ENCODE data around the gene KDM8.

KDM8 gene

DNA sequence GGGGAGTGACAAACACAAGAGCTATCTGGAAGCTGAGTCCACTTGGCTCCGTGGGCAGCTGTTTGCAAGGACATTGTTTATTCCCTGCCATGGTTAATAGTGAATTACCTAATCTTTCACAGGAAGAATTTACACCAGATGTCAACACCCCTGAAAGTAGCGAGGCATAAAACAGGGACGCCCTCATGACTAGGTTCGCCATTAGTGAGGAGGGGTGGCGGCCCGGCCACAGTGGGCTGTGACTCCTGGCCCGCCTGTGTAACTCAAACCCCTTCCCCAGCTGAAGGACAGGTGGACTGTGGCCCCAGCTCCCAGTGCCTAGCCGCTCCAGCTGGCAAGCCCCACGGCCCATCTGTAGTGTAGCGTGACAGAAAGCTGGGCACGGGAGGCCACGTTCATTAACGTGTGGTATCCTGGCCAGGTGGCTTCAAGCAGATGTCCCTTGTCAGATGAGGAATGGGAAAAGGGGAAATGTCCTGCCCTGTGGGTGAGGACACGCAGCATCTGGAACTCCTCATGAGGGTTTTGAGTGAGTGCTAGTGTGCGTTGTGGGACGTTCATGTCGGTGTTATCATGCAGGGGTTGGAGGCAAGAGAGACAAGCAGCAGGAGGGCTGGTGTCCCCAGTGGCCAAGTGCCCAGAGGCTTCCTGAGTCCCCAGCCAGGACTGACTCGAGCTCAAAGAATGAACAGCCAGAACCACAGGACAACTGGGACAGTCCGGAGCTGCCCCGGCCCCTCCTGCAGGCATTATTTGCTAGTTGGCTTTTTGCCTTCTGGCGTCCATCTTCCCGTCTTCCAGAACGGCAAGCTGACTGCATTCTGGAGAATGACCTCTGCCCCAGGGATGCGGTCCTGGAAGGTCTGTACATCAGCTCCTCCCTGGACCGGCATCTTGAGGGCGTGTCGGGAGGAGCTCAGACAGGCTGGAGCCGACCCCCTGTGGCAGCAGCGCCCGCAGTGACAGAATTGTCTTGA, 19.2 kb downstream of the KDM8 start:
- Histone ChIP-seq H3K27ac (no peak overlapping the region), H3K4me3 (ENCODE audit: low read depth, low read length) (no peak overlapping the region), H3K36me3 (replicated peaks) (peaks cover 3% of the 10 kb centered on the region), H3K27me3 (replicated peaks) (no peaks in the 10 kb centered on the region)
- no peak for DNase-seq
- TF ChIP-seq, protein P1, sequence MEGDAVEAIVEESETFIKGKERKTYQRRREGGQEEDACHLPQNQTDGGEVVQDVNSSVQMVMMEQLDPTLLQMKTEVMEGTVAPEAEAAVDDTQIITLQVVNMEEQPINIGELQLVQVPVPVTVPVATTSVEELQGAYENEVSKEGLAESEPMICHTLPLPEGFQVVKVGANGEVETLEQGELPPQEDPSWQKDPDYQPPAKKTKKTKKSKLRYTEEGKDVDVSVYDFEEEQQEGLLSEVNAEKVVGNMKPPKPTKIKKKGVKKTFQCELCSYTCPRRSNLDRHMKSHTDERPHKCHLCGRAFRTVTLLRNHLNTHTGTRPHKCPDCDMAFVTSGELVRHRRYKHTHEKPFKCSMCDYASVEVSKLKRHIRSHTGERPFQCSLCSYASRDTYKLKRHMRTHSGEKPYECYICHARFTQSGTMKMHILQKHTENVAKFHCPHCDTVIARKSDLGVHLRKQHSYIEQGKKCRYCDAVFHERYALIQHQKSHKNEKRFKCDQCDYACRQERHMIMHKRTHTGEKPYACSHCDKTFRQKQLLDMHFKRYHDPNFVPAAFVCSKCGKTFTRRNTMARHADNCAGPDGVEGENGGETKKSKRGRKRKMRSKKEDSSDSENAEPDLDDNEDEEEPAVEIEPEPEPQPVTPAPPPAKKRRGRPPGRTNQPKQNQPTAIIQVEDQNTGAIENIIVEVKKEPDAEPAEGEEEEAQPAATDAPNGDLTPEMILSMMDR (IDR thresholded peaks at IDR 0.05; ENCODE audit: low read depth, low read length, missing control alignments) = no peak
- in situ Hi-C loops (cut with HindIII; ENCODE audit: low pct_ligation_motif_present, low sequenced_read_pairs) = no loop called here

DNA sequence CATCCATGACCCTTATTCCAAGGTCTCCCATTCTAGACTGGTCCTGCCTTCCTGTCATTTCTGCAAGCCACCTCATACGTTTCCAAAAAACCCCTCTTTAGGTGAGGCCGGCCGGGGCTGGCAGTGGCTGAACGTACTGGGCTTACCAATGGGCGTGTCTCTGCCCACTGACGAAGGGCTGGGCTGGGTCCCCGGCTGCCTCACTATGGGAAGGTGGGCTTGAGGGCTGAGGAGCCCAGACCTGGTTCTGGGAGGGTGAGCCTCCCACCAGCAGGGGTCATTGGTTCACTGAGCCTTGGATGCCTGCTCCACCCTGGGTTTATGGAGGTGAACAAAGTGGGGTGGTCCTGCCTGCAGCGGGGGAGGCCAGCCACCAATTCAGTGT, 19.9 kb downstream of the KDM8 start:
- Histone ChIP-seq H3K27ac (no peak overlapping the region), H3K27me3 (replicated peaks) (no peaks in the 10 kb centered on the region), H3K4me3 (ENCODE audit: low read depth, low read length) (no peak overlapping the region), H3K36me3 (replicated peaks) (peaks cover 3% of the 10 kb centered on the region)
- in situ Hi-C loops (cut with HindIII; ENCODE audit: low pct_ligation_motif_present, low sequenced_read_pairs) = no loop called here
- no peak for DNase-seq
- TF ChIP-seq, protein P1 (IDR thresholded peaks at IDR 0.05; ENCODE audit: low read depth, low read length, missing control alignments) = peak; percentile 31

DNA sequence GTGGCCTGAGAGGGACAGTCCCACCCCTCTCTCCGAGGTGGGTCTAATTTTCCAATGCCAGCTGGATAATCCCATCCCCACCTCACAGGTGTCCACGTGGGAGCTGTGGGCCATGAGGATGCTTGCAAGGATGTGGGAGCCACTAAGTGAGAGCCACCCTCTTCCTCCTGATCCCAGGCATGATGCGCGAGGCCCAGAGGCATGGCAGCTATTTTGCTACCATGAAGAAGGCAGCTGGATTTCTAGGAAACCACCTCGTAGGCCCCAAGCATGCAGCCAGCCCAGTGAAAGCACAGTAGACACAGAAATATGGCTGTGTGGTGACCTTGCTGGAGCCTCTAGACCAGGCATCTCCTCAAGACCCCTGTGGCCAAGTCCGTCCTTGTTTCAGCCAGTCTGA, 20.4 kb downstream of the KDM8 start:
- no peak overlapping the region for H3K27ac ChIP-seq
- H3K27me3 ChIP-seq (replicated peaks) = no peaks in the 10 kb centered on the region
- TF ChIP-seq, protein P1 (IDR thresholded peaks at IDR 0.05; ENCODE audit: low read depth, low read length, missing control alignments) = no peak
- peaks cover 3% of the 10 kb centered on the region for H3K36me3 ChIP-seq (replicated peaks)
- DNase-seq = no peak
- in situ Hi-C loops (cut with HindIII; ENCODE audit: low pct_ligation_motif_present, low sequenced_read_pairs) = no loop called here
- H3K4me3 ChIP-seq (ENCODE audit: low read depth, low read length) = no peak overlapping the region

DNA sequence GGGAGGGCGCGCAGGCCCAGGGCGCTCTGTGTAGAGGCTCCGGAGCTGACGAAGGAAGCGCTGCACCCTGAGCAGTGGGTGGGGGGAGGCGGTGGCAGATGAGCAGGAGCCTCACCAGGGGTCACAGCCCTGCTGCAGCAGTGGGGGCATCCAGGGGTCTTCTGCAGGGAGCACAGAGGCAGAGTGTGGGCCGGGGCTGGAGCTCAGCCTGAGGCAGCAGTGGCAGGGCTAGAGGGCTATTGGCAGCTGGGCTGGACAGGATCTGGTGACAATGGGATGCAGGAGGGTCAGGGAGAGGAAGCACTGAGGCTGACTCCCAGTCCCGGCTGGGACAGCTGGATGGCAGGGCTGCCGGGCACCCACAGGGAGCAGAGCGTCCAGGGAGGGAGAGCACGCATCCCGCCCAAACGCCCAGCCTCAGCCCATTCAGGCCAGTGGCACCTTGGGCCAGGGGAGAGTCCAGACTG, 21.0 kb downstream of the KDM8 start:
- Histone ChIP-seq H3K27me3 (replicated peaks) (no peaks in the 10 kb centered on the region), H3K27ac (no peak overlapping the region), H3K4me3 (ENCODE audit: low read depth, low read length) (no peak overlapping the region), H3K36me3 (replicated peaks) (peaks cover 3% of the 10 kb centered on the region)
- DNase-seq = no peak
- in situ Hi-C loops (cut with HindIII; ENCODE audit: low pct_ligation_motif_present, low sequenced_read_pairs) = no loop called here
- TF ChIP-seq, protein P1 (IDR thresholded peaks at IDR 0.05; ENCODE audit: low read depth, low read length, missing control alignments) = no peak

DNA sequence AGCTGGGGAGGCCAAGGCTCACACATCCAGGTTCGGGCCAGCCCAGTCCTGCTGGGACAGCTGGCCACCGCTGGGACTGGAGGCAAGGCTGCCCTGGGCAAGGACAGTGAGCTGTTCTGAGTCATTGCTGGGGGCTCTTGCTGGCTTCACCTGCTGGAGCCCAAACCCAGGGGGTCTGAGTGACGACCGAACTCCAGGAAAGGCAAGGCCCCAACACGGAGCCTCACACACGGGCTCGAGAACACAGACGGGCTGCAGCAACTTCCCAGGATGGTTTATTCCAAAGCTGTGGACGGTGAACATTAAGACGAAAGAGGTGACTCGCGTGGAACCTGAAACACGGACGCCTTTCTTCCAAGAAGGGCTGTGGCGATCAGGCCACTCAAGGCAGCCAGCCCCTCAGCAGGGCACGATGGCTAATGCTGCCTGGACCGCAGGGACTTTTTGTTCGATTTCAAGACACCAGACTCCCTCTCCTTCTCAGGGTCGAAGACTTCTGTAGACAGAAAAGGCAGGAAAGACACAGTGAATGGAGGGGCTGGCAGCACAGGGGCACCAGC, 21.5 kb downstream of the KDM8 start:
- no peaks in the 10 kb centered on the region for H3K27me3 ChIP-seq (replicated peaks)
- TF ChIP-seq, protein P1 (IDR thresholded peaks at IDR 0.05; ENCODE audit: low read depth, low read length, missing control alignments) = no peak
- no peak overlapping the region for H3K27ac ChIP-seq
- H3K36me3 ChIP-seq (replicated peaks) = peaks cover 3% of the 10 kb centered on the region
- in situ Hi-C loops (cut with HindIII; ENCODE audit: low pct_ligation_motif_present, low sequenced_read_pairs) = no loop called here
- H3K4me3 ChIP-seq (ENCODE audit: low read depth, low read length) = no peak overlapping the region
- DNase-seq = no peak
